MM.1S (cell line): ENCODE results near the gene CAB39.

ENCODE experiments used
- DNase-seq: peaks from one replicate; pipeline ENCODE4 v3.0.0-alpha.2; 2015
- H2AFZ ChIP-seq: fragments of 300-600 bp; sonication (generic); 2 replicates; pipeline ENCODE4 v1.6.0; 2016; ENCODE audit warnings: antibody characterized with exemption, low read length
- H3F3A ChIP-seq: fragments of 300-600 bp; sonication (generic); 2 replicates; pipeline ENCODE4 v1.6.1; 2016; ENCODE audit warnings: mild to moderate bottlenecking, antibody characterized with exemption, low read length, moderate library complexity, mixed read lengths; ENCODE audit not compliant: insufficient read depth
- H3K27ac ChIP-seq: fragments of 300-600 bp; sonication (generic); 2 replicates; pipeline ENCODE4 v1.5.1; 2016; ENCODE audit warnings: mild to moderate bottlenecking, low read length
- H3K27me3 ChIP-seq: fragments of 300-600 bp; sonication (generic); replicated peaks from 2 replicates; pipeline ENCODE4 v1.6.0; 2016; ENCODE audit warnings: low read length; ENCODE audit not compliant: insufficient read depth
- H3K36me3 ChIP-seq: fragments of 300-600 bp; sonication (generic); replicated peaks from 2 replicates; pipeline ENCODE4 v1.6.1; 2016; ENCODE audit warnings: mild to moderate bottlenecking, low read length, mixed read lengths; ENCODE audit not compliant: insufficient read depth
- H3K4me1 ChIP-seq: fragments of 300-600 bp; sonication (generic); 2 replicates; pipeline ENCODE4 v1.6.1; 2016; ENCODE audit warnings: low read length, mixed read lengths
- H3K4me2 ChIP-seq: fragments of 300-600 bp; sonication (generic); 2 replicates; pipeline ENCODE4 v1.6.0; 2016; ENCODE audit warnings: low read depth, low read length
- H3K4me3 ChIP-seq: fragments of 300-600 bp; sonication (generic); 2 replicates; pipeline ENCODE4 v1.5.1; 2016; ENCODE audit warnings: low read length, mixed read lengths
- H3K79me2 ChIP-seq: fragments of 300-600 bp; sonication (generic); 2 replicates; pipeline ENCODE4 v1.6.1; 2016; ENCODE audit warnings: mixed run types, low read length, mixed read lengths
- H3K9ac ChIP-seq: fragments of 300-600 bp; sonication (generic); 2 replicates; pipeline ENCODE4 v1.6.1; 2016; ENCODE audit warnings: low read length, mixed read lengths
- H3K9me2 ChIP-seq: fragments of 300-600 bp; sonication (generic); replicated peaks from 2 replicates; pipeline ENCODE4 v1.6.1; 2016; ENCODE audit warnings: mild to moderate bottlenecking, low read length, mixed read lengths; ENCODE audit not compliant: insufficient read depth
- H3K9me3 ChIP-seq: fragments of 300-600 bp; sonication (generic); replicated peaks from 2 replicates; pipeline ENCODE4 v1.6.1; 2016; ENCODE audit warnings: mild to moderate bottlenecking, low read length, mixed read lengths; ENCODE audit not compliant: insufficient read depth
- H4K20me1 ChIP-seq: fragments of 300-600 bp; sonication (generic); 2 replicates; pipeline ENCODE4 v1.6.1; 2016; ENCODE audit warnings: mild to moderate bottlenecking, low read length, moderate library complexity, mixed read lengths; ENCODE audit not compliant: insufficient read depth
- EZH2 ChIP-seq: fragments of 300-600 bp; sonication (generic); optimal IDR thresholded peaks from 2 replicates; pipeline ENCODE3; 2017; ENCODE audit warnings: low read depth, mild to moderate bottlenecking, antibody characterized with exemption, low read length, mixed read lengths
- EZH2phosphoT487 ChIP-seq: fragments of 300-600 bp; sonication (generic); IDR thresholded peaks from 2 replicates; pipeline ENCODE4 v1.6.1; 2018; ENCODE audit warnings: antibody characterized with exemption, low read length
- TF ChIP-seq, protein P1 (sequence below): fragments of 300-600 bp; sonication (generic); IDR thresholded peaks from 2 replicates; pipeline ENCODE4 v1.5.1; 2016; ENCODE audit warnings: antibody characterized with exemption, low read length, mixed read lengths

The CAB39 gene

GRCh38 chr2:230809015-230809414 lies 96.4 kb downstream of the CAB39 start:
- H3F3A ChIP-seq = no peaks in the 10 kb centered on the region

DNA sequence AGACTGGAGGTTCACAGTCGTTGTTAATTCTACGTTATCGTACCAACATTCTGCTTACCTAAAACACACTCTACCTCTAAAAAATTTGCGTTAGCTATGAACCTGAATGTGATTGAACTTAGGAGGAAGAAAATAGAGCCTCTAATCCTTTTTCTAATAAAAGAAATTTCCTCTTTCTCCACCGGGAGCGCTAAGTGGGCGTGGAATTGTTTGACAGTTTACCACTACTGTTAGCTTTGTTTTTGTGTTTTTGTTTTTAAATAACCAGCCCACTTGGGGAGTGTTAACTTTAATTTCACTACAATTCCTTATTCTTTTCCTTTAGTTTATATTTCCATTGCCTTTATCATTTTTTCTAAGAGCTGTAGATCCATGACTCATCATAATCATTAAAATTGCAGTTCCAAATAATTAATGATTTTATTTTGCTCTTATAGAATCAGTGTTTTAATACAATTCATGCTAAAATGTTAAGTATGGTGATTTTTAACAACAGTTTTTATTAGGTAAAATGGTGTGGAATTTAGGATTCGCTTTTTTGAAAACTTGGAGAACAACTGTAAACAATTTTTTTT lies 97.1 kb downstream of the CAB39 start:
- Histone ChIP-seq H3K9me2 (no peaks in the 10 kb centered on the region), H3K36me3 (peaks cover 7% of the 10 kb centered on the region; the same call in 1 of the 2 replicates), H3F3A (no peaks in the 10 kb centered on the region), H2AFZ (no peak overlapping the region), H3K4me1 (no peaks in the 10 kb centered on the region), H3K27me3 (no peaks in the 10 kb centered on the region), H3K4me3 (no peak overlapping the region), H3K27ac (no peak overlapping the region), H3K4me2 (no peak overlapping the region), H3K9ac (no peak overlapping the region), H4K20me1 (no peaks in the 10 kb centered on the region), H3K9me3 (no peaks in the 10 kb centered on the region), H3K79me2 (no peaks in the 10 kb centered on the region)
- no peak for DNase-seq
- TF ChIP-seq, protein P1, sequence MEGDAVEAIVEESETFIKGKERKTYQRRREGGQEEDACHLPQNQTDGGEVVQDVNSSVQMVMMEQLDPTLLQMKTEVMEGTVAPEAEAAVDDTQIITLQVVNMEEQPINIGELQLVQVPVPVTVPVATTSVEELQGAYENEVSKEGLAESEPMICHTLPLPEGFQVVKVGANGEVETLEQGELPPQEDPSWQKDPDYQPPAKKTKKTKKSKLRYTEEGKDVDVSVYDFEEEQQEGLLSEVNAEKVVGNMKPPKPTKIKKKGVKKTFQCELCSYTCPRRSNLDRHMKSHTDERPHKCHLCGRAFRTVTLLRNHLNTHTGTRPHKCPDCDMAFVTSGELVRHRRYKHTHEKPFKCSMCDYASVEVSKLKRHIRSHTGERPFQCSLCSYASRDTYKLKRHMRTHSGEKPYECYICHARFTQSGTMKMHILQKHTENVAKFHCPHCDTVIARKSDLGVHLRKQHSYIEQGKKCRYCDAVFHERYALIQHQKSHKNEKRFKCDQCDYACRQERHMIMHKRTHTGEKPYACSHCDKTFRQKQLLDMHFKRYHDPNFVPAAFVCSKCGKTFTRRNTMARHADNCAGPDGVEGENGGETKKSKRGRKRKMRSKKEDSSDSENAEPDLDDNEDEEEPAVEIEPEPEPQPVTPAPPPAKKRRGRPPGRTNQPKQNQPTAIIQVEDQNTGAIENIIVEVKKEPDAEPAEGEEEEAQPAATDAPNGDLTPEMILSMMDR = peak; percentile 21; the same call in 1 of the 2 replicates
- TF ChIP-seq EZH2 = no peak

More at GRCh38 chr2:230809015-230809414, 96.4 kb downstream of the CAB39 start:
- Histone ChIP-seq H3K4me2 (no peak overlapping the region), H3K27ac (no peak overlapping the region), H2AFZ (no peak overlapping the region), H3K9me2 (no peaks in the 10 kb centered on the region), H3K9ac (no peak overlapping the region), H4K20me1 (no peaks in the 10 kb centered on the region), H3K4me1 (no peaks in the 10 kb centered on the region), H3K27me3 (no peaks in the 10 kb centered on the region), H3K79me2 (no peaks in the 10 kb centered on the region), H3K9me3 (no peaks in the 10 kb centered on the region), H3K36me3 (peaks cover 7% of the 10 kb centered on the region; the same call in 1 of the 2 replicates), H3K4me3 (no peak overlapping the region)
- no peak for DNase-seq
- TF ChIP-seq EZH2phosphoT487 (no peak), EZH2 (no peak)
- TF ChIP-seq, protein P1 = no peak

DNA sequence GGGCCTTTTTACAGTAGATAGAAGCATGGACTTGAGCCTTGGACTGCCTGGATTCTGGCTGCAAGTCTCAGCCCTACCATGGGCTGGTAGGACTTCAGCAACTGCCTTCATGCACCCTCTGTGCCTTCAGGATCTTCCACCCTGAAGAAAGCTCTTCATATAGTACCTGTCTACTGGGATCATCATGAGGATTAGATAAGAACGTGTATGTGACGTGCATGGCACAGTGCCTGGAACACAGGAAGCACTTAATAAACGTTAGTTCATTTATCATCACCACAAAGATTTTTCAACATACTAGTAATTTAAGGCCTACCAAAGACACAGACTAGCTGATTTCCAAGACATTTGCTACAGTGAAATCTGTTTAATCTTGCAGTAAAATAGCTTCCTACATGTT lies 98.9 kb downstream of the CAB39 start:
- Histone ChIP-seq H3K4me2 (no peak overlapping the region), H4K20me1 (no peaks in the 10 kb centered on the region), H3K9me3 (no peaks in the 10 kb centered on the region), H3K9me2 (no peaks in the 10 kb centered on the region), H2AFZ (no peak overlapping the region), H3K79me2 (no peaks in the 10 kb centered on the region), H3K27me3 (no peaks in the 10 kb centered on the region), H3F3A (no peaks in the 10 kb centered on the region), H3K27ac (no peak overlapping the region), H3K36me3 (peaks cover 7% of the 10 kb centered on the region; the same call in 1 of the 2 replicates), H3K4me3 (no peak overlapping the region), H3K9ac (no peak overlapping the region), H3K4me1 (no peaks in the 10 kb centered on the region)
- no peak for TF ChIP-seq EZH2phosphoT487
- no peak for TF ChIP-seq EZH2
- TF ChIP-seq, protein P1 = no peak
- DNase-seq = no peak
